ENCODE data around the gene ADGRA1. TPM values are rescaled to one million over a fixed set of nuclear protein-coding genes. Genes with fewer than 3 reads are reported as not detected.
"Not testable (repeated sequence)": the region's sequence is repeated elsewhere in the genome, so short reads cannot be mapped to it uniquely, and the experiment has no call there.

Gene ADGRA1
- total RNA-seq, 4 donors from 2014 or later: 0.13 to 0.40 (median 0.29) TPM

DNA sequence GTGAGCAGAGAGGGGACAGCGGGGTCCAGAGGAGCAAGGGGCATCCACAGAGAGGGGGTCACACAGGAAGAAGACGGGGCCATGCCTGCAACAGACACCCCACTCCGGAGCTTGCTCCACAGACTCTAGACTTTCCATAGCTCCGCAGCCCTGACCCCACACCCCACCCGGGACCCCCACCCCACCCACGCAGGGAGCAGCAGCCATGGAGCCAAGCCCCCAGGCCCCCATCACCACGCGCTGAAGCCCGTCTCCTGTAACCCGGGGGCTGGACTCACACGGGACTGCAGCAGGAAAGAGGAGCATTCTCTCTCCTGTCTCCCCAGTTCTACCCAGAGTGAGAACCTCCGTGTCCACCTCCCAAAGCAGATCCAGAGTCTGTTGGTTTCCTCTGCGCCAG is 38.8 kb upstream of the ADGRA1 start:
- no peak for DNase-seq
- H3K36me3 ChIP-seq: no peaks in the 10 kb centered on the region
- H3K9me3 ChIP-seq: no peaks in the 10 kb centered on the region
- 87 to 88% methylated on average over 5 to 7 of the region's 13 CpGs for WGBS, 2 donors
- no peak overlapping the region for H3K4me3 ChIP-seq (replicated peaks in 1 of 3)
- intact Hi-C loops (cut with DNase I): no loop called here
- no peak for TF ChIP-seq POLR2A (IDR thresholded peaks at IDR 0.05)
- TF ChIP-seq, protein P1, sequence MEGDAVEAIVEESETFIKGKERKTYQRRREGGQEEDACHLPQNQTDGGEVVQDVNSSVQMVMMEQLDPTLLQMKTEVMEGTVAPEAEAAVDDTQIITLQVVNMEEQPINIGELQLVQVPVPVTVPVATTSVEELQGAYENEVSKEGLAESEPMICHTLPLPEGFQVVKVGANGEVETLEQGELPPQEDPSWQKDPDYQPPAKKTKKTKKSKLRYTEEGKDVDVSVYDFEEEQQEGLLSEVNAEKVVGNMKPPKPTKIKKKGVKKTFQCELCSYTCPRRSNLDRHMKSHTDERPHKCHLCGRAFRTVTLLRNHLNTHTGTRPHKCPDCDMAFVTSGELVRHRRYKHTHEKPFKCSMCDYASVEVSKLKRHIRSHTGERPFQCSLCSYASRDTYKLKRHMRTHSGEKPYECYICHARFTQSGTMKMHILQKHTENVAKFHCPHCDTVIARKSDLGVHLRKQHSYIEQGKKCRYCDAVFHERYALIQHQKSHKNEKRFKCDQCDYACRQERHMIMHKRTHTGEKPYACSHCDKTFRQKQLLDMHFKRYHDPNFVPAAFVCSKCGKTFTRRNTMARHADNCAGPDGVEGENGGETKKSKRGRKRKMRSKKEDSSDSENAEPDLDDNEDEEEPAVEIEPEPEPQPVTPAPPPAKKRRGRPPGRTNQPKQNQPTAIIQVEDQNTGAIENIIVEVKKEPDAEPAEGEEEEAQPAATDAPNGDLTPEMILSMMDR (IDR thresholded peaks at IDR 0.05): no peak
- H3K4me1 ChIP-seq: no peaks in the 10 kb centered on the region
- no peaks in the 10 kb centered on the region for H3K27me3 ChIP-seq
- H3K27ac ChIP-seq: no peak overlapping the region

DNA sequence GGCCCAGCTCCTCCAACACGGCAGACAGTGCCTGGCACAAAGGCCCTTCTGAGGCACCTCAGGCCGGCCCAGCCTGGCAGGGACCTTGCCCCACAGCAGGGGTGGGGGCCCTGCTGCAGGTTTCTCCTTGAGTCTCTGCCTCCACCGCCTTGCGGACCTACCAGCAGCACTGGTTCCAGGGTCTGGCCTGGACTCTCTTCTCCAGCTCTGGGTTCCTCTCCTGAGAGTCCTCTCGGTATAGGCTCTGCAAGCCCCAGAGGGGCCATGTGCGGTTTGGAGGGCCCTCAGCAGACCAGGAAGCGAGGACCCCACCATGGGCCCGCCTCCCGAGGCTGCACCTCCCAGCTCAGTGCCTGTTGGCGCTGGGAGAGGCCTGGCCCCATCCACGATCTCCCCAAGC is 38.1 kb upstream of the ADGRA1 start:
- no peak for DNase-seq
- Histone ChIP-seq H3K36me3 (no peaks in the 10 kb centered on the region), H3K4me1 (no peaks in the 10 kb centered on the region), H3K4me3 (replicated peaks in 1 of 3) (no peak overlapping the region), H3K27ac (no peak overlapping the region), H3K27me3 (no peaks in the 10 kb centered on the region), H3K9me3 (no peaks in the 10 kb centered on the region)
- intact Hi-C loops (cut with DNase I): no loop called here
- TF ChIP-seq POLR2A (IDR thresholded peaks at IDR 0.05): no peak
- TF ChIP-seq, protein P1 (IDR thresholded peaks at IDR 0.05): no peak
- 93% methylated on average over 3 of the region's 11 CpGs; no CpG with 5 or more reads in 1 of the 2 donors for WGBS, 2 donors

DNA sequence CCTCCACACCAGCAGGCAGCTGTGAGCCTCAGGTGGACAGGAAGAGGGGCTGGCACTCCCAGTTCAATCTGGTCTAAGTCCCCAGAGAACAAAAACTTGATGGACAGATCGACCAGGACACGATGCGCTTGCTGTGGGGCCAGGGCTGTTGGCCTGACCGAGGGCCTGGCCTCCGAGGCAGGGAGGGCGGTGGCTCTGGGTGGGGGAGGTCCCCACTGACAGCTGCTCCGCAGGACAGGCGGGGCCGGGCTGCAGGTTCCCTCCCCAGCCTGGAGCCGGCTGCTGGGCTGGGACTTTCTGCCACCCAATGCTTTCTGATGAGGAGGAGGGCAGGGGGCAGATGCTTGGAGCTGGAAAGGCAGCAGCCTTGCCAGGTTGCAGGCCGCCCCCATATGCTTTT is 37.4 kb upstream of the ADGRA1 start:
- no peak for DNase-seq
- Histone ChIP-seq H3K27ac (no peak overlapping the region), H3K9me3 (no peaks in the 10 kb centered on the region), H3K4me1 (no peaks in the 10 kb centered on the region), H3K4me3 (replicated peaks in 1 of 3) (no peak overlapping the region), H3K27me3 (no peaks in the 10 kb centered on the region), H3K36me3 (no peaks in the 10 kb centered on the region)
- WGBS, 2 donors: 40 to 80% methylated on average over 1 to 6 of the region's 11 CpGs
- TF ChIP-seq, protein P1 (IDR thresholded peaks at IDR 0.05): no peak
- no peak for TF ChIP-seq POLR2A (IDR thresholded peaks at IDR 0.05)
- intact Hi-C loops (cut with DNase I): no loop called here

DNA sequence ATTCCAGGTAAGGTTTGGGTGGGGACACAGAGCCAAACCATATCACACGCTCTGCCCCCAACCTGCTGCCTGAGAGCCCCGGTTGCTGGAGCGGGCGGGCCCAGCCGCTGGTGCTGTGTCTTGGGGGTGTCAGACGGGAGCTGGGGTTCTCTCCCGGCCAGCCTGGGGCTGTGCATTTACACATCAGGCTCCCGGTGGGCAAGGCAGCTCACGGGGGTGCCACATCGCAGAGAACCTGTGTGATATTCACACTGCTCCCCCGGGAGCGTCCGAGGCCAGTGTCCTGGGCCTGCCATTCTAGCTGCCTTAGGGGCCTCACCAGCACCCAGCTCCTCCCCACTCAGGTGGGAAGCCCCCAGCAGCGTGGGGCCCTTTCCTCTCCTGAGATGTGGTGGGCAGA is 35.6 kb upstream of the ADGRA1 start:
- Histone ChIP-seq H3K27ac (no peak overlapping the region), H3K4me1 (no peaks in the 10 kb centered on the region), H3K27me3 (no peaks in the 10 kb centered on the region), H3K4me3 (replicated peaks in 1 of 3) (no peak overlapping the region), H3K36me3 (no peaks in the 10 kb centered on the region), H3K9me3 (no peaks in the 10 kb centered on the region)
- TF ChIP-seq POLR2A (IDR thresholded peaks at IDR 0.05): no peak
- TF ChIP-seq, protein P1 (IDR thresholded peaks at IDR 0.05): no peak
- intact Hi-C loops (cut with DNase I): no loop called here
- no peak for DNase-seq
- 89% methylated on average over 8 of the region's 14 CpGs for WGBS, 2 donors

GRCh38 chr10:133053527-133054133 is 34.1 kb upstream of the ADGRA1 start:
- intact Hi-C loops (cut with DNase I): not testable (repeated sequence)

More at GRCh38 chr10:133053527-133054133, 34.1 kb upstream of the ADGRA1 start:
- 84 to 85% methylated on average over 10 of the region's 10 CpGs for WGBS, 2 donors
- not testable (repeated sequence) for H3K4me1 ChIP-seq; H3K9me3 ChIP-seq; H3K4me3 ChIP-seq (replicated peaks in 1 of 3); DNase-seq; H3K27me3 ChIP-seq; H3K36me3 ChIP-seq; H3K27ac ChIP-seq
